GM23338 (cell line): ENCODE results near the gene LRRC25. TPM values are rescaled to one million over a fixed set of nuclear protein-coding genes. Genes with fewer than 3 reads are reported as not detected.

Source experiments
- ATAC-seq: fragments of 200-7000 bp; cut with Tn5 transposase; 3 replicates; pipeline ENCODE4 v1.9.1; 2020
- DNase-seq: peaks from one replicate; pipeline ENCODE4 v3.0.0-alpha.2; 2015; ENCODE audit warnings: low spot score
- H2AFZ ChIP-seq: fragments of 200-600 bp; sonication (generic); 2 replicates; pipeline ENCODE4 v1.8.0; 2016; ENCODE audit warnings: antibody characterized with exemption, mild to moderate bottlenecking, moderate library complexity
- H3F3A ChIP-seq: fragments of 200-600 bp; sonication (generic); replicated peaks from 2 replicates; pipeline ENCODE4 v1.8.0; 2017; ENCODE audit warnings: antibody characterized with exemption, mixed run types, low read depth
- H3K27ac ChIP-seq: fragments of 200-600 bp; sonication (generic); 2 replicates; pipeline ENCODE4 v1.6.1; 2016; ENCODE audit warnings: low read depth
- H3K27me3 ChIP-seq: fragments of 200-600 bp; sonication (generic); 2 replicates; pipeline ENCODE4 v1.8.0; 2016; ENCODE audit warnings: mild to moderate bottlenecking, mixed run types, moderate library complexity; ENCODE audit not compliant: insufficient read depth
- H3K36me3 ChIP-seq: fragments of 200-600 bp; sonication (generic); 2 replicates; pipeline ENCODE4 v1.8.0; 2016; ENCODE audit warnings: mild to moderate bottlenecking; ENCODE audit not compliant: insufficient read depth
- H3K4me1 ChIP-seq: fragments of 200-600 bp; sonication (generic); 2 replicates; pipeline ENCODE4 v1.8.0; 2016; ENCODE audit warnings: mild to moderate bottlenecking, moderate library complexity; ENCODE audit not compliant: insufficient read depth
- H3K4me2 ChIP-seq: fragments of 200-600 bp; sonication (generic); 2 replicates; pipeline ENCODE4 v1.7.1; 2017; ENCODE audit warnings: mixed run types
- H3K4me3 ChIP-seq: fragments of 200-600 bp; sonication (generic); 2 replicates; pipeline ENCODE4 v1.6.1; 2016; ENCODE audit warnings: mixed run types
- H3K79me2 ChIP-seq: fragments of 200-600 bp; sonication (generic); replicated peaks from 2 replicates; pipeline ENCODE4 v1.8.0; 2017; ENCODE audit warnings: mild to moderate bottlenecking; ENCODE audit not compliant: insufficient read depth
- H3K9me2 ChIP-seq: fragments of 200-600 bp; sonication (generic); 2 replicates; pipeline ENCODE4 v1.8.0; 2017; ENCODE audit not compliant: insufficient read depth
- H4K20me1 ChIP-seq: fragments of 200-600 bp; sonication (generic); replicated peaks from 2 replicates; pipeline ENCODE4 v1.8.0; 2017; ENCODE audit warnings: mild to moderate bottlenecking; ENCODE audit not compliant: insufficient read depth
- H3K27ac Mint-ChIP-seq: 2 replicates; pipeline ENCODE4 v1.8.0; 2020; ENCODE audit warnings: inconsistent platforms, mild to moderate bottlenecking, moderate library complexity, mixed read lengths
- H3K27me3 Mint-ChIP-seq: 3 replicates; pipeline ENCODE4 v1.8.0; 2022; ENCODE audit warnings: low read depth, mild to moderate bottlenecking, moderate library complexity, mixed read lengths, inconsistent platforms; ENCODE audit not compliant: insufficient read depth, poor library complexity
- H3K36me3 Mint-ChIP-seq: 3 replicates; pipeline ENCODE4 v1.8.0; 2021; ENCODE audit warnings: low read depth, mild to moderate bottlenecking, inconsistent platforms, moderate library complexity, mixed read lengths
- H3K4me1 Mint-ChIP-seq: 3 replicates; pipeline ENCODE4 v1.8.0; 2020; ENCODE audit warnings: mild to moderate bottlenecking, inconsistent platforms, mixed read lengths
- H3K4me3 Mint-ChIP-seq: 3 replicates; pipeline ENCODE4 v1.8.0; 2021; ENCODE audit warnings: moderate library complexity, mild to moderate bottlenecking, inconsistent platforms, mixed read lengths
- H3K9me3 Mint-ChIP-seq: 3 replicates; pipeline ENCODE4 v1.8.0; 2020; ENCODE audit warnings: moderate library complexity, mild to moderate bottlenecking, inconsistent platforms, mixed read lengths
- CREB1 ChIP-seq: fragments of 250-450 bp; sonication (Bioruptor Pico); IDR thresholded peaks from 2 replicates; pipeline ENCODE4 v1.5.0; 2020; ENCODE audit warnings: low read depth, mild to moderate bottlenecking, moderate library complexity
- EZH2 ChIP-seq: fragments of 200-600 bp; sonication (generic); IDR thresholded peaks from one replicate; pipeline ENCODE4 v1.8.0; 2017; ENCODE audit warnings: antibody characterized with exemption, mild to moderate bottlenecking, low read depth; ENCODE audit not compliant: unreplicated experiment
- EZH2phosphoT487 ChIP-seq: fragments of 200-600 bp; sonication (generic); IDR thresholded peaks from one replicate; pipeline ENCODE4 v1.8.1; 2018; ENCODE audit warnings: antibody characterized with exemption; ENCODE audit not compliant: unreplicated experiment
- NANOG ChIP-seq: IDR thresholded peaks from 2 replicates; pipeline ENCODE4 v1.6.1; 2016; ENCODE audit warnings: antibody characterized with exemption, borderline replicate concordance
- POLR2AphosphoS5 ChIP-seq: IDR thresholded peaks from 2 replicates; pipeline ENCODE4 v1.6.1; 2016; ENCODE audit warnings: antibody characterized with exemption, low read depth
- STAT1 ChIP-seq: IDR thresholded peaks from one replicate; pipeline ENCODE4 v1.6.1; 2016; ENCODE audit warnings: antibody characterized with exemption; ENCODE audit not compliant: unreplicated experiment
- ZNF114 ChIP-seq: fragments of 250-450 bp; sonication (Bioruptor Pico); IDR thresholded peaks from 2 replicates; pipeline ENCODE4 v1.5.0; 2020; ENCODE audit warnings: mild to moderate bottlenecking, moderate library complexity
- ZNF331 ChIP-seq: fragments of 250-450 bp; sonication (Bioruptor Pico); IDR thresholded peaks from 2 replicates; pipeline ENCODE4 v1.5.0; 2020; ENCODE audit warnings: low read depth, mild to moderate bottlenecking, moderate library complexity
- polyA plus RNA-seq: library from polyadenylated mRNA; unstranded; fragments of >200 nt; fragmentation: Nextera tagmentation; extraction: Ambion mirVana; gene quantifications from 2 replicates; pipeline ENCODE4 v1.2.1, GENCODE V29; 2016
- total RNA-seq: library from RNA; depleted of rRNA; stranded (reverse); fragments of >200 nt; shearing (Covaris generic); gene quantifications from 2 replicates; pipeline ENCODE4 v1.2.3, GENCODE V29; 2014
- TF ChIP-seq, protein P1 (sequence below): IDR thresholded peaks from 2 replicates; pipeline ENCODE4 v1.6.1; 2016; ENCODE audit warnings: antibody characterized with exemption
- TF ChIP-seq, protein P2 (sequence below), 2 experiments: fragments of 200-600 bp in 1 of 2; sonication (generic) in 1 of 2; conservative IDR thresholded peaks; 2 replicates each; pipeline versions ENCODE4 v1.5.1 to v1.6.1; 2016 to 2017; ENCODE audit warnings: antibody characterized with exemption in 2 of 2, low read depth in 2 of 2, mild to moderate bottlenecking in 2 of 2, moderate library complexity in 1 of 2
- TF ChIP-seq, protein P3 (sequence below): IDR thresholded peaks from one replicate; pipeline ENCODE4 v1.6.1; 2018; ENCODE audit warnings: antibody characterized with exemption; ENCODE audit not compliant: unreplicated experiment
- TF ChIP-seq, protein P4 (sequence below): fragments of 250-450 bp; sonication (Bioruptor Pico); IDR thresholded peaks from 2 replicates; pipeline ENCODE4 v1.5.0; 2020; ENCODE audit warnings: mild to moderate bottlenecking, moderate library complexity

Gene LRRC25
- total and polyA plus RNA-seq, 2 experiments from 2014 or later = 0.17 to 0.24 TPM

DNA sequence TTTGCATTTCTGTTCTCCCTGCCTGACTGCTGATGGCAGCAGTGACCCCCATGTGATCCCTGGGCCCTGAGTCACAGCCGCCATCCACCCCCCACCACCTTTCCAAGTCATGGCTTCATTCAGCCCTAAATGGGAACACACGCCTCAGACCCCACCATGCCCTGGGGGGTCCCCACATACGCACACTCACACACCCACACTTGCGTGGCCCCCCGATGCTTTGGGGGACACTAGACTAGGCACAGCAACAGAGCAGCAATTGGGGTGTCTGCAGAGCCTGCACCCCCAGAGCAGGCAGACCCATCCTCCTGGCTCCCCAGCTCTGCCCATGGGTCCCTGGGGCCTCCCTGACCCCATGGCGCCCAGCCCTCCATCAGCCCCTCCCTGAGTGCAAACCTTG lies 46.0 kb upstream of the LRRC25 start (continued):
- TF ChIP-seq, protein P1, sequence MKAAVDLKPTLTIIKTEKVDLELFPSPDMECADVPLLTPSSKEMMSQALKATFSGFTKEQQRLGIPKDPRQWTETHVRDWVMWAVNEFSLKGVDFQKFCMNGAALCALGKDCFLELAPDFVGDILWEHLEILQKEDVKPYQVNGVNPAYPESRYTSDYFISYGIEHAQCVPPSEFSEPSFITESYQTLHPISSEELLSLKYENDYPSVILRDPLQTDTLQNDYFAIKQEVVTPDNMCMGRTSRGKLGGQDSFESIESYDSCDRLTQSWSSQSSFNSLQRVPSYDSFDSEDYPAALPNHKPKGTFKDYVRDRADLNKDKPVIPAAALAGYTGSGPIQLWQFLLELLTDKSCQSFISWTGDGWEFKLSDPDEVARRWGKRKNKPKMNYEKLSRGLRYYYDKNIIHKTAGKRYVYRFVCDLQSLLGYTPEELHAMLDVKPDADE = no peak
- TF ChIP-seq ZNF114 (CRISPR knock-in tag) (no peak), POLR2AphosphoS5 (no peak)
- TF ChIP-seq, protein P2, sequence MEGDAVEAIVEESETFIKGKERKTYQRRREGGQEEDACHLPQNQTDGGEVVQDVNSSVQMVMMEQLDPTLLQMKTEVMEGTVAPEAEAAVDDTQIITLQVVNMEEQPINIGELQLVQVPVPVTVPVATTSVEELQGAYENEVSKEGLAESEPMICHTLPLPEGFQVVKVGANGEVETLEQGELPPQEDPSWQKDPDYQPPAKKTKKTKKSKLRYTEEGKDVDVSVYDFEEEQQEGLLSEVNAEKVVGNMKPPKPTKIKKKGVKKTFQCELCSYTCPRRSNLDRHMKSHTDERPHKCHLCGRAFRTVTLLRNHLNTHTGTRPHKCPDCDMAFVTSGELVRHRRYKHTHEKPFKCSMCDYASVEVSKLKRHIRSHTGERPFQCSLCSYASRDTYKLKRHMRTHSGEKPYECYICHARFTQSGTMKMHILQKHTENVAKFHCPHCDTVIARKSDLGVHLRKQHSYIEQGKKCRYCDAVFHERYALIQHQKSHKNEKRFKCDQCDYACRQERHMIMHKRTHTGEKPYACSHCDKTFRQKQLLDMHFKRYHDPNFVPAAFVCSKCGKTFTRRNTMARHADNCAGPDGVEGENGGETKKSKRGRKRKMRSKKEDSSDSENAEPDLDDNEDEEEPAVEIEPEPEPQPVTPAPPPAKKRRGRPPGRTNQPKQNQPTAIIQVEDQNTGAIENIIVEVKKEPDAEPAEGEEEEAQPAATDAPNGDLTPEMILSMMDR (conservative IDR thresholded peaks at IDR 0.05; ENCODE audit: low read depth in 2 of 2) = no peak
- TF ChIP-seq, protein P3, sequence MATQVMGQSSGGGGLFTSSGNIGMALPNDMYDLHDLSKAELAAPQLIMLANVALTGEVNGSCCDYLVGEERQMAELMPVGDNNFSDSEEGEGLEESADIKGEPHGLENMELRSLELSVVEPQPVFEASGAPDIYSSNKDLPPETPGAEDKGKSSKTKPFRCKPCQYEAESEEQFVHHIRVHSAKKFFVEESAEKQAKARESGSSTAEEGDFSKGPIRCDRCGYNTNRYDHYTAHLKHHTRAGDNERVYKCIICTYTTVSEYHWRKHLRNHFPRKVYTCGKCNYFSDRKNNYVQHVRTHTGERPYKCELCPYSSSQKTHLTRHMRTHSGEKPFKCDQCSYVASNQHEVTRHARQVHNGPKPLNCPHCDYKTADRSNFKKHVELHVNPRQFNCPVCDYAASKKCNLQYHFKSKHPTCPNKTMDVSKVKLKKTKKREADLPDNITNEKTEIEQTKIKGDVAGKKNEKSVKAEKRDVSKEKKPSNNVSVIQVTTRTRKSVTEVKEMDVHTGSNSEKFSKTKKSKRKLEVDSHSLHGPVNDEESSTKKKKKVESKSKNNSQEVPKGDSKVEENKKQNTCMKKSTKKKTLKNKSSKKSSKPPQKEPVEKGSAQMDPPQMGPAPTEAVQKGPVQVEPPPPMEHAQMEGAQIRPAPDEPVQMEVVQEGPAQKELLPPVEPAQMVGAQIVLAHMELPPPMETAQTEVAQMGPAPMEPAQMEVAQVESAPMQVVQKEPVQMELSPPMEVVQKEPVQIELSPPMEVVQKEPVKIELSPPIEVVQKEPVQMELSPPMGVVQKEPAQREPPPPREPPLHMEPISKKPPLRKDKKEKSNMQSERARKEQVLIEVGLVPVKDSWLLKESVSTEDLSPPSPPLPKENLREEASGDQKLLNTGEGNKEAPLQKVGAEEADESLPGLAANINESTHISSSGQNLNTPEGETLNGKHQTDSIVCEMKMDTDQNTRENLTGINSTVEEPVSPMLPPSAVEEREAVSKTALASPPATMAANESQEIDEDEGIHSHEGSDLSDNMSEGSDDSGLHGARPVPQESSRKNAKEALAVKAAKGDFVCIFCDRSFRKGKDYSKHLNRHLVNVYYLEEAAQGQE = no peak

DNA sequence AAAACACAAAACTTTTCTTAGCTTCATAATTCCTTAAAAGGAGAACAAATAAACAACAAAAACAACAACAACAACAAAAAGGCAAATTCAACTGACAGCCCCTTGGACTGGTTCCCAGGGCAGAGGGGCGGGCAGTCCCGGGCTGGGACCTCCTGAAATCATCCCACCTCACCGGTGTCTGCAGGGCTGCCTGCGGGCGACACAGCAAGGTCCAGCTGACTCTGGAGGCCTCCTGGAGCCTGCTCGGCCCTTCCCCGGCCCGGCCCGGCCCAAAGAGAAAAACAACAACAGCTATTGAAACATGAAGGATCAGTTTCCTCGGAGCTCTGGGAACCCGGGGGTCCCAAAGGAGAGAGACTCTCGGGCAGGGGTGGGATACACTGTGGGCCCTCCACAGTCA lies 45.5 kb upstream of the LRRC25 start:
- ATAC-seq (no peak), DNase-seq (no peak)
- Histone ChIP-seq H2AFZ (no peak overlapping the region), H3F3A (peaks cover 14% of the 10 kb centered on the region; the same call in 1 of the 2 replicates), H3K27me3 (no peaks in the 10 kb centered on the region), H3K27ac (no peak overlapping the region), H3K4me1 (peaks cover 15% of the 10 kb centered on the region), H4K20me1 (no peaks in the 10 kb centered on the region; the same call in none of the 2 replicates), H3K79me2 (no peaks in the 10 kb centered on the region), H3K36me3 (no peaks in the 10 kb centered on the region), H3K9me2 (no peaks in the 10 kb centered on the region), H3K4me3 (no peak overlapping the region), H3K4me2 (no peak overlapping the region)
- peaks cover 9% of the 10 kb centered on the region for H3K36me3 Mint-ChIP-seq
- H3K27me3 Mint-ChIP-seq = peaks cover 22% of the 10 kb centered on the region
- no peak overlapping the region; the same call in 2 of the 3 replicates for H3K4me3 Mint-ChIP-seq
- no peak overlapping the region for H3K27ac Mint-ChIP-seq
- H3K4me1 Mint-ChIP-seq = peaks cover 20% of the 10 kb centered on the region
- peaks cover 4% of the 10 kb centered on the region for H3K9me3 Mint-ChIP-seq
- TF ChIP-seq CREB1 (no peak), ZNF331 (CRISPR knock-in tag) (no peak), EZH2phosphoT487 (no peak), EZH2 (no peak), STAT1 (no peak), NANOG (no peak)
- TF ChIP-seq, protein P1 = no peak
- TF ChIP-seq, protein P4, sequence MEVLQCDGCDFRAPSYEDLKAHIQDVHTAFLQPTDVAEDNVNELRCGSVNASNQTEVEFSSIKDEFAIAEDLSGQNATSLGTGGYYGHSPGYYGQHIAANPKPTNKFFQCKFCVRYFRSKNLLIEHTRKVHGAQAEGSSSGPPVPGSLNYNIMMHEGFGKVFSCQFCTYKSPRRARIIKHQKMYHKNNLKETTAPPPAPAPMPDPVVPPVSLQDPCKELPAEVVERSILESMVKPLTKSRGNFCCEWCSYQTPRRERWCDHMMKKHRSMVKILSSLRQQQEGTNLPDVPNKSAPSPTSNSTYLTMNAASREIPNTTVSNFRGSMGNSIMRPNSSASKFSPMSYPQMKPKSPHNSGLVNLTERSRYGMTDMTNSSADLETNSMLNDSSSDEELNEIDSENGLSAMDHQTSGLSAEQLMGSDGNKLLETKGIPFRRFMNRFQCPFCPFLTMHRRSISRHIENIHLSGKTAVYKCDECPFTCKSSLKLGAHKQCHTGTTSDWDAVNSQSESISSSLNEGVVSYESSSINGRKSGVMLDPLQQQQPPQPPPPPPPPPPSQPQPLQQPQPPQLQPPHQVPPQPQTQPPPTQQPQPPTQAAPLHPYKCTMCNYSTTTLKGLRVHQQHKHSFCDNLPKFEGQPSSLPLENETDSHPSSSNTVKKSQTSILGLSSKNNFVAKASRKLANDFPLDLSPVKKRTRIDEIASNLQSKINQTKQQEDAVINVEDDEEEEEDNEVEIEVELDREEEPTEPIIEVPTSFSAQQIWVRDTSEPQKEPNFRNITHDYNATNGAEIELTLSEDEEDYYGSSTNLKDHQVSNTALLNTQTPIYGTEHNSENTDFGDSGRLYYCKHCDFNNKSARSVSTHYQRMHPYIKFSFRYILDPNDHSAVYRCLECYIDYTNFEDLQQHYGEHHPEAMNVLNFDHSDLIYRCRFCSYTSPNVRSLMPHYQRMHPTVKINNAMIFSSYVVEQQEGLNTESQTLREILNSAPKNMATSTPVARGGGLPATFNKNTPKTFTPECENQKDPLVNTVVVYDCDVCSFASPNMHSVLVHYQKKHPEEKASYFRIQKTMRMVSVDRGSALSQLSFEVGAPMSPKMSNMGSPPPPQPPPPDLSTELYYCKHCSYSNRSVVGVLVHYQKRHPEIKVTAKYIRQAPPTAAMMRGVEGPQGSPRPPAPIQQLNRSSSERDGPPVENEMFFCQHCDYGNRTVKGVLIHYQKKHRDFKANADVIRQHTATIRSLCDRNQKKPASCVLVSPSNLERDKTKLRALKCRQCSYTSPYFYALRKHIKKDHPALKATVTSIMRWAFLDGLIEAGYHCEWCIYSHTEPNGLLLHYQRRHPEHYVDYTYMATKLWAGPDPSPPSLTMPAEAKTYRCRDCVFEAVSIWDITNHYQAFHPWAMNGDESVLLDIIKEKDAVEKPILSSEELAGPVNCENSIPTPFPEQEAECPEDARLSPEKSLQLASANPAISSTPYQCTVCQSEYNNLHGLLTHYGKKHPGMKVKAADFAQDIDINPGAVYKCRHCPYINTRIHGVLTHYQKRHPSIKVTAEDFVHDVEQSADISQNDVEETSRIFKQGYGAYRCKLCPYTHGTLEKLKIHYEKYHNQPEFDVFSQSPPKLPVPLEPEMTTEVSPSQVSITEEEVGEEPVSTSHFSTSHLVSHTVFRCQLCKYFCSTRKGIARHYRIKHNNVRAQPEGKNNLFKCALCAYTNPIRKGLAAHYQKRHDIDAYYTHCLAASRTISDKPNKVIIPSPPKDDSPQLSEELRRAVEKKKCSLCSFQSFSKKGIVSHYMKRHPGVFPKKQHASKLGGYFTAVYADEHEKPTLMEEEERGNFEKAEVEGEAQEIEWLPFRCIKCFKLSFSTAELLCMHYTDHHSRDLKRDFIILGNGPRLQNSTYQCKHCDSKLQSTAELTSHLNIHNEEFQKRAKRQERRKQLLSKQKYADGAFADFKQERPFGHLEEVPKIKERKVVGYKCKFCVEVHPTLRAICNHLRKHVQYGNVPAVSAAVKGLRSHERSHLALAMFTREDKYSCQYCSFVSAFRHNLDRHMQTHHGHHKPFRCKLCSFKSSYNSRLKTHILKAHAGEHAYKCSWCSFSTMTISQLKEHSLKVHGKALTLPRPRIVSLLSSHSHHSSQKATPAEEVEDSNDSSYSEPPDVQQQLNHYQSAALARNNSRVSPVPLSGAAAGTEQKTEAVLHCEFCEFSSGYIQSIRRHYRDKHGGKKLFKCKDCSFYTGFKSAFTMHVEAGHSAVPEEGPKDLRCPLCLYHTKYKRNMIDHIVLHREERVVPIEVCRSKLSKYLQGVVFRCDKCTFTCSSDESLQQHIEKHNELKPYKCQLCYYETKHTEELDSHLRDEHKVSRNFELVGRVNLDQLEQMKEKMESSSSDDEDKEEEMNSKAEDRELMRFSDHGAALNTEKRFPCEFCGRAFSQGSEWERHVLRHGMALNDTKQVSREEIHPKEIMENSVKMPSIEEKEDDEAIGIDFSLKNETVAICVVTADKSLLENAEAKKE (CRISPR knock-in tag) = no peak
